Brain microvascular endothelial cell (primary cell): Measurements from ENCODE around the gene RCN2.
"Not testable (repeated sequence)": the region's sequence is repeated elsewhere in the genome, so short reads cannot be mapped to it uniquely, and the experiment has no call there.

Source experiments
- DNase-seq: peaks from one replicate; pipeline ENCODE4 v3.0.0-alpha.2; 2020
- H3K27ac ChIP-seq: fragments of 250-450 bp; sonication (Bioruptor Pico); 2 replicates; pipeline ENCODE4 v1.5.1; 2020; ENCODE audit warnings: mild to moderate bottlenecking, moderate library complexity
- H3K27me3 ChIP-seq: fragments of 250-450 bp; sonication (Bioruptor Pico); replicated peaks from 2 replicates; pipeline ENCODE4 v1.5.1; 2020; ENCODE audit warnings: mild to moderate bottlenecking
- H3K36me3 ChIP-seq: fragments of 250-450 bp; sonication (Bioruptor Pico); replicated peaks from 2 replicates; pipeline ENCODE4 v1.5.1; 2020; ENCODE audit warnings: mild to moderate bottlenecking
- H3K4me3 ChIP-seq: 2 replicates; pipeline ENCODE4 v1.5.1; 2011; ENCODE audit warnings: low read depth, mild to moderate bottlenecking, control low read depth, low read length, moderate library complexity
- in situ Hi-C: cut with HindIII; loops from 2 replicates; pipeline ENCODE4 v1.10.0; 2017; ENCODE audit warnings: low sequenced_read_pairs, low pct_ligation_motif_present
- TF ChIP-seq, protein P1 (sequence below): IDR thresholded peaks from 2 replicates; pipeline ENCODE4 v1.5.1; 2011; ENCODE audit warnings: low read depth, mild to moderate bottlenecking, moderate library complexity, low read length, control low read depth, inconsistent platforms; ENCODE audit errors: missing control alignments

Gene RCN2, protein sequence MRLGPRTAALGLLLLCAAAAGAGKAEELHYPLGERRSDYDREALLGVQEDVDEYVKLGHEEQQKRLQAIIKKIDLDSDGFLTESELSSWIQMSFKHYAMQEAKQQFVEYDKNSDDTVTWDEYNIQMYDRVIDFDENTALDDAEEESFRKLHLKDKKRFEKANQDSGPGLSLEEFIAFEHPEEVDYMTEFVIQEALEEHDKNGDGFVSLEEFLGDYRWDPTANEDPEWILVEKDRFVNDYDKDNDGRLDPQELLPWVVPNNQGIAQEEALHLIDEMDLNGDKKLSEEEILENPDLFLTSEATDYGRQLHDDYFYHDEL

DNA sequence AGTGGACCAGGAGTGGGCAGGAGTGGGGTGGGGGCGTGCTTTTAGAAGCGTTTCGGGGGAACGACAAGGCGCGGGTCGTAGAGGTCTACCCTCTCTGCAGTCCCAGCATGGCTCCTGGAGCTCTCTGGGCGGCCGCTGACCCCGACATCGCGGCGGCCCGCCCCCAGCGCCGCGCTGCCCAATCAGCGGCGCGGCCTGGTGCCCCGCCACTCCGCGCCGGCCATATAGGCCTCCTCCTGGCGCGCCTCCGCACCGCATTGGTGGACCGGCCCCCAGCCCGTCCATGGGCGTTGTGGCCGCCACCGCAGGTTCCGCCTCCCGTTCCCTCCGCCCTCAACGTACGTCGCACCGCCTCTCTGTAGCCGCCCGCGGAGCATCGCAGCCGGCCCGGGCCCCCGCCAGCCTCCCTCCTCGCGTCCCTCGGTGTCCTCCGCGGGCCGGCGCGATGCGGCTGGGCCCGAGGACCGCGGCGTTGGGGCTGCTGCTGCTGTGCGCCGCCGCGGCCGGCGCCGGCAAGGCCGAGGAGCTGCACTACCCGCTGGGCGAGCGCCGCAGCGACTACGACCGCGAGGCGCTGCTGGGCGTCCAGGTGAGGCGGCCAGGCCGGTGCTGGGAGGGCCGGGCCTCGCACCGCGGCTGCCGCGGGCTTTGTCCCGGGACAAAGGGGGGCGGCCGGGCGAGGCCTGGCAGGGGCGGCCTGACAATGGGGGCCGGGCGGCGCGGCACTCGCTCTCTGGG lies at the start of gene RCN2:
RCN2 (plus strand) TSS at position 353 of the 738 bp plus-strand sequence; CDS start at position 446, 93 bp downstream.
- Histone ChIP-seq H3K27me3 (no peaks in the 10 kb centered on the region), H3K27ac (peak within 1 kb of the TSS; percentile 40), H3K36me3 (peaks cover 3% of the 10 kb centered on the region), H3K4me3 (peak within 1 kb of the TSS; percentile 78)
- TF ChIP-seq, protein P1, sequence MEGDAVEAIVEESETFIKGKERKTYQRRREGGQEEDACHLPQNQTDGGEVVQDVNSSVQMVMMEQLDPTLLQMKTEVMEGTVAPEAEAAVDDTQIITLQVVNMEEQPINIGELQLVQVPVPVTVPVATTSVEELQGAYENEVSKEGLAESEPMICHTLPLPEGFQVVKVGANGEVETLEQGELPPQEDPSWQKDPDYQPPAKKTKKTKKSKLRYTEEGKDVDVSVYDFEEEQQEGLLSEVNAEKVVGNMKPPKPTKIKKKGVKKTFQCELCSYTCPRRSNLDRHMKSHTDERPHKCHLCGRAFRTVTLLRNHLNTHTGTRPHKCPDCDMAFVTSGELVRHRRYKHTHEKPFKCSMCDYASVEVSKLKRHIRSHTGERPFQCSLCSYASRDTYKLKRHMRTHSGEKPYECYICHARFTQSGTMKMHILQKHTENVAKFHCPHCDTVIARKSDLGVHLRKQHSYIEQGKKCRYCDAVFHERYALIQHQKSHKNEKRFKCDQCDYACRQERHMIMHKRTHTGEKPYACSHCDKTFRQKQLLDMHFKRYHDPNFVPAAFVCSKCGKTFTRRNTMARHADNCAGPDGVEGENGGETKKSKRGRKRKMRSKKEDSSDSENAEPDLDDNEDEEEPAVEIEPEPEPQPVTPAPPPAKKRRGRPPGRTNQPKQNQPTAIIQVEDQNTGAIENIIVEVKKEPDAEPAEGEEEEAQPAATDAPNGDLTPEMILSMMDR: peak; percentile 13
- DNase-seq: peak; percentile 91
- in situ Hi-C loops: no loop called here

DNA sequence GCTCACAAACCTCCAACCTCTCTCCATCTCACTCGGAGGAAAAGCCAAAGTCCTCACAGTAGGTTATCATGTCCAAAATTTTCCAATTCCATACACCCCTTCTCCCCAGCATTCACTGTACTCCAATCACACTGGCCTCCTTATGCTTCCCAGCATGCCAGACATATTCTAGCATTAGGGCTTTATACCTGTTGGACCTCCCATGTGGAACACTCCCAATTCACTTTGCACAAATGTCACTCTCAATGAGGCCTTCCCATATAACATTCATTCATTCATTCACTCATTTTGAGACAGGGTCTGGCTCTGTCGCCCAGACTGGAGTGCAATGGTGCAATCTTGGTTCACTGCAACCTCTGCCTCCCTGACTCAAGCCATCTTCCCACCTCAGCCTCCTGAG lies 46.3 kb upstream of the RCN2 start:
- no peak overlapping the region for H3K4me3 ChIP-seq
- no peak overlapping the region for H3K27ac ChIP-seq
- in situ Hi-C loops: no loop called here
- no peak for DNase-seq
- TF ChIP-seq, protein P1: no peak
- H3K36me3 ChIP-seq: no peaks in the 10 kb centered on the region
- no peaks in the 10 kb centered on the region for H3K27me3 ChIP-seq

DNA sequence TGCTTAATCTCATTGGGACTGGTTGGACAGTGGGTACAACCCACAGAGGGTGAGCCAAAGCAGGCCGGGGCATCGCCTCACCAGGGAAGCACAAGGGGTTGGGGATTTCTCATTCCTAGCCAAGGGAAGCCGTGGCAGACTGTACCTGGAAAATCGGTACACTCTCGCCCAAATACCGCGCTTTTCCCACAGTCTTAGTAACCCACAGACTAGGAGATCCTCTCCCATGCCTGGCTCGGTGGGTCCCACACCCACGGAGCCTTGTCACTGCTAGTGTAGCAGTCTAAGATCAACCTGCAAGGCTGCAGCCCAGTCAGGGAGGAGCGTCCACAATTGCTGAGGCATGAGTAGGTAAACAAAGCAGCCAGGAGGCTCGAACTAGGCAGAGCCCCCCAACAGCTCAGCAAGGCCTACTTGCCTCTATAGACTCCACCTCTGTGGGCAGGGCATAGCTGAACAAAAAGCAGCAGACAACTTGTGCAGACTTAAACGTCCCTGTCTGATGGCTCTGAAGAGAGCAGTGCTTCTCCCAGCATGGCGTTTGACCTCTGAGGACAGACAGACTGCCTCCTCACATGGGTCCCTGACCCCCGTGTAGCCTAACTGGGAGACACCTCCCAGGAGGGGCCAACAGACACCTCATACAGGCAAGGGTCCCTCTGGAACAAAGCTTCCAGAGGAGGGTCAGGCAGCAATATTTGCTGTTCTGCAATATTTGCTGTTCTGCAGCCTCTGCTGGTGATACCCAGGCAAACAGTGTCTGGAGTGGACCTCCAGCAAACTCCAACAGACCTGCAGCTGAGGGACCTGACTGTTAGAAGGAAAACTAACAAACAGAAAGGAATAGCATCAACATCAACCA lies 44.0 kb upstream of the RCN2 start:
- DNase-seq, H3K27ac ChIP-seq, H3K27me3 ChIP-seq, H3K36me3 ChIP-seq, in situ Hi-C loops, H3K4me3 ChIP-seq: not testable (repeated sequence)

DNA sequence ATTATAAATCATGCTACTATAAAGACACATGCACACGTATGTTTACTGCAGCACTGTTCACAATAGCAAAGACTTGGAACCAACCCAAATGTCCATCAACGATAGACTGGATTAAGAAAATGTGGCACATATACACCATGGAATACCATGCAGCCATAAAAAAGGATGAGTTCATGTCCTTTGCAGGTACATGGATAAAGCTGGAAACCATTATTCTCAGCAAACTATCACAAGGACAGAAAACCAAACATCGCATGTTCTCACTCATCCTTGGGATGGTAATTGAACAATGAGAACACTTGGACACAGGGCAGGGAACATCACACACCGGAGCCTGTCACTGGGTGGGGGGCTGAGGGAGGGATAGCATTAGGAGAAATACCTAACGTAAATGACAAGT lies 38.7 kb upstream of the RCN2 start:
- DNase-seq, H3K36me3 ChIP-seq, H3K4me3 ChIP-seq, in situ Hi-C loops, H3K27me3 ChIP-seq, H3K27ac ChIP-seq: not testable (repeated sequence)

DNA sequence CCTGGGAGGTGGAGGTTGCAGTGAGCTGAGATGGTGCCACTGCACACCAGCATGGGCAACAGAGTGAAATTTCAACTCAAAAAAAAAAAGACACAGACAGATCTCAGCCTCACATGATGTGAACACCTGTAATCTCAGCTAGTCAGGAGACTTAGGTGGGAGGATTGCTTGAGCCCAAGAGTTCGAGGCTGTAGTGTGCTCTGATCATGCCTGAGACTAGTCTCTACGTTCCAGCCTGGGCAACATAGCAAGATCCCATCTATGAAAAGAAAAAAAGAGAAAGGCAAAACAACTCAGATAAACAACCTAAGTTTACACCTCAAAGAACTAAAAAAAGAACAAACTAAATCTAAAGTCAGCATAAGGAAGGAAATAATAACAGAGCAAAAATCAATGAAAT lies 37.4 kb upstream of the RCN2 start:
- Histone ChIP-seq H3K36me3 (no peaks in the 10 kb centered on the region), H3K27ac (no peak overlapping the region), H3K27me3 (no peaks in the 10 kb centered on the region), H3K4me3 (no peak overlapping the region)
- TF ChIP-seq, protein P1: no peak
- in situ Hi-C loops: no loop called here
- no peak for DNase-seq

DNA sequence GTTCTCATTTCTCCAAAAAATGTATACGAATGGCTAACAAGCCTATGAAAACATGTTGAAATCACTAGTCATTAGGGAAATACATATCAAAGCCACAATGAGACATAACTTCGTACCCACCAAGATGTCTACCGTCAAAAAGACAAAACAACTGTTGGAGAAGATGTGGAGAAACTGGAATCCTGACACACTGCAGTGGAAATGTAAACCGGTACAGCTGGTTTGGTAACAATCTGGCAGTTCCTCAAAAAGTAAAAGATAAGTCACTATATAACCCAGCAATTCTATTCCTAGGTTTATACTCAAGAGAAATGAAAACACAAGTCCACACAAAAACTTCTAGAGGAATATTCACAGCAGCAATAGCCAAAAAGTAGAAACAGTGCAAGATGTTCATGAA lies 33.4 kb upstream of the RCN2 start:
- H3K4me3 ChIP-seq: no peak overlapping the region
- H3K27ac ChIP-seq: no peak overlapping the region
- TF ChIP-seq, protein P1: no peak
- DNase-seq: no peak
- no peaks in the 10 kb centered on the region for H3K27me3 ChIP-seq
- in situ Hi-C loops: no loop called here
- H3K36me3 ChIP-seq: no peaks in the 10 kb centered on the region

DNA sequence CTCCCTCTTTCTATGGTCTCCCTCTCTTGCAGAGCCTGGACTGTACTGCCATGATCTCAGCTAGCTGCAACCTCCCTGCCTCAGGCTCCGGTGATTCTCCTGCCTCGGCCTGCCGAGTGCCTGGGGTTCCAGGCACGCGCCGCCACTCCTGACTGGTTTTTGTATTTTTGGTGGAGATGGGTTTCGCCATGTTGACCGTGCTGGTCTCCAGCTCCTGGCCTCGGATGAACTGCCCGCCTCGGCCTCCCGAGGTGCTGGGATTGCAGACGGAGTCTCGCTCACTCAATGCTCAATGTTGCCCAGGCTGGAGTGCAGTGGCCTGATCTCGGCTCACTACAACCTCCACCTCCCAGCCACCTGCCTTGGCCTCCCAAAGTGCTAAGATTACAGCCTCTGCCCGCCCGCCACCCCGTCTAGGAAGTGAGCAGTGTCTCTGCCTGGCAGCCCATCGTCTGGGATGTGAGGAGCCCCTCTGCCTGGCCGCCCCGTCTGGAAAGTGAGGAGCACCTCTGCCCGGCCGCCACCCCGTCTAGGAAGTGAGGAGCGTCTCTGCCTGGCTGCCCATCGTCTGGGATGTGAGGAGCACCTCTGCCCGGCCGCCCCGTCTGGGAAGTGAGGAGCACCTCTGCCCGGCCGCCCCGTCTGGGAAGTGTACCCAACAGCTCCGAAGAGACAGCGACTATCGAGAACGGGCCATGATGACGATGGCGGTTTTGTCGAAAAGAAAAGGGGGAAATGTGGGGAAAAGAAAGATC lies 32.2 kb upstream of the RCN2 start:
- DNase-seq, H3K27me3 ChIP-seq, H3K4me3 ChIP-seq, H3K27ac ChIP-seq, H3K36me3 ChIP-seq, in situ Hi-C loops: not testable (repeated sequence)

DNA sequence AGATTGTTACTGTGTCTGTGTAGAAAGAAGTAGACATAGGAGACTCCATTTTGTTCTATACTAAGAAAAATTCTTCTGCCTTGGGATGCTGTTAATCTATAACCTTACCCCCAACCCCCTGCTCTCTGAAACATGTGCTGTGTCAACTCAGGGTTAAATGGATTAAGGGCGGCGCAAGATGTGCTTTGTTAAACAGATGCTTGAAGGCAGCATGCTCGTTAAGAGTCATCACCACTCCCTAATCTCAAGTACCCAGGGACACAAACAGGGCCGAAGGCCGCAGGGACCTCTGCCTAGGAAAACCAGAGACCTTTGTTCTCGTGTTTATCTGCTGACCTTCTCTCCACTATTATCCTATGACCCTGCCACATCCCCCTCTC lies 31.6 kb upstream of the RCN2 start:
- H3K4me3 ChIP-seq, H3K27ac ChIP-seq, in situ Hi-C loops, DNase-seq, H3K36me3 ChIP-seq, H3K27me3 ChIP-seq: not testable (repeated sequence)
